ENCODE data around the gene DNAAF3.
"Not testable (repeated sequence)": the region's sequence is repeated elsewhere in the genome, so short reads cannot be mapped to it uniquely, and the experiment has no call there.

The DNAAF3 gene

GRCh38 chr19:55156202-55157063 is 10.0 kb downstream of the DNAAF3 start (continued):
- TF ChIP-seq ZBTB26 (tag by site-specific recombination; optimal IDR thresholded peaks at IDR 0.05) (peak; percentile 17), ZNF529 (tag by site-specific recombination; IDR thresholded peaks at IDR 0.05; ENCODE audit: insufficient replicate concordance) (no peak), KLF9 (tag by site-specific recombination; IDR thresholded peaks at IDR 0.05; ENCODE audit: low read depth) (0 out of 2 replicates have a peak, but pooled peaks have one; percentile 39), ZNF335 (tag by site-specific recombination; conservative IDR thresholded peaks at IDR 0.05) (0 out of 2 replicates have a peak, but pooled peaks have one; percentile 42)

GRCh38 chr19:55155784-55156183 is 10.6 kb downstream of the DNAAF3 start:
- not testable (repeated sequence) for H3K4me3 ChIP-seq (ENCODE audit: low read depth, low read length)

GRCh38 chr19:55153652-55154264 is 12.7 kb downstream of the DNAAF3 start:
- Histone ChIP-seq H3K9me3 (ENCODE audit: control insufficient read depth, insufficient read depth, low read depth, low read length) (no peaks in the 10 kb centered on the region), H3K4me1 (ENCODE audit: control insufficient read depth, insufficient read depth, low read length) (peaks cover 3% of the 10 kb centered on the region), H3K4me3 (ENCODE audit: low read depth, low read length) (no peak overlapping the region), H3K36me3 (ENCODE audit: control insufficient read depth in 2 of 2, insufficient read depth in 1 of 2, low read length in 2 of 2) (no peaks in the 10 kb centered on the region), H3K27ac (ENCODE audit: extremely low read depth, low read depth, low read length) (no peak overlapping the region)
- TF ChIP-seq ZNF514 (tag by site-specific recombination; IDR thresholded peaks at IDR 0.05) (no peak), ZBTB11 (tag by site-specific recombination; conservative IDR thresholded peaks at IDR 0.05; ENCODE audit: low read depth) (peak; percentile 36), ZNF10 (tag by site-specific recombination; IDR thresholded peaks at IDR 0.05) (peak; percentile 81; the same call in 1 of the 2 replicates), ZNF302 (tag by site-specific recombination; IDR thresholded peaks at IDR 0.05; ENCODE audit: low read depth) (no peak)
- ChIA-PET POLR2A (no interaction called here), CTCF (interaction anchor here (1.1 to 1.2 kb wide), 2 partner anchors 12 to 13 kb away, joined by 6 to 8 read pairs; partner anchors contain the start of gene DNAAF3)

More at GRCh38 chr19:55155784-55156183, 10.6 kb downstream of the DNAAF3 start:
- not testable (repeated sequence) for H3K36me3 ChIP-seq (ENCODE audit: control insufficient read depth in 2 of 2, insufficient read depth in 1 of 2, low read length in 2 of 2); H3K27ac ChIP-seq (ENCODE audit: extremely low read depth, low read depth, low read length); H3K9me3 ChIP-seq (ENCODE audit: control insufficient read depth, insufficient read depth, low read depth, low read length); H3K4me1 ChIP-seq (ENCODE audit: control insufficient read depth, insufficient read depth, low read length)
- ChIA-PET POLR2A (interaction anchor here (0.6 to 1.2 kb wide), 3 partner anchors 9 to 15 kb away, joined by 3 to 4 read pairs (median 3); no protein-coding TSS in a partner anchor), CTCF (interaction anchor here (0.8 to 1.2 kb wide), 3 partner anchors 9 to 499 kb away, joined by 3 to 6 read pairs (median 4); no protein-coding TSS in a partner anchor)

- ChIA-PET POLR2A (interaction anchor here (1.5 kb wide), 1 partner anchor 256 kb away, joined by 4 read pairs; the partner anchor contains the start of gene UBE2S), CTCF (interaction anchor here (0.9 to 2.0 kb wide), 5 partner anchors 9 to 271 kb away, joined by 3 to 29 read pairs (median 4); no protein-coding TSS in a partner anchor)
- H3K4me3 ChIP-seq (ENCODE audit: low read depth, low read length), result no peak overlapping the region
- H3K4me1 ChIP-seq (ENCODE audit: control insufficient read depth, insufficient read depth, low read length), result no peaks in the 10 kb centered on the region
- no peaks in the 10 kb centered on the region for H3K36me3 ChIP-seq (ENCODE audit: control insufficient read depth in 2 of 2, insufficient read depth in 1 of 2, low read length in 2 of 2)
- H3K27ac ChIP-seq (ENCODE audit: extremely low read depth, low read depth, low read length), result no peak overlapping the region
- H3K9me3 ChIP-seq (ENCODE audit: control insufficient read depth, insufficient read depth, low read depth, low read length), result no peaks in the 10 kb centered on the region
- TF ChIP-seq ZNF366 (tag by site-specific recombination; conservative IDR thresholded peaks at IDR 0.05), result peak; percentile 88
- TF ChIP-seq ZNF174 (tag by site-specific recombination; IDR thresholded peaks at IDR 0.05), result no peak
- TF ChIP-seq ZFP3 (tag by site-specific recombination; IDR thresholded peaks at IDR 0.05; ENCODE audit: low read depth), result no peak
- no peak for TF ChIP-seq ZNF433 (tag by site-specific recombination; IDR thresholded peaks at IDR 0.05; ENCODE audit: low read depth)
- no peak for TF ChIP-seq GLI2 (tag by site-specific recombination; IDR thresholded peaks at IDR 0.05; ENCODE audit: borderline replicate concordance, low read depth)
- no peak for TF ChIP-seq ZNF501 (tag by site-specific recombination; IDR thresholded peaks at IDR 0.05)
- no peak for TF ChIP-seq ZNF48 (tag by site-specific recombination; IDR thresholded peaks at IDR 0.05)
- TF ChIP-seq ZNF341 (tag by site-specific recombination; IDR thresholded peaks at IDR 0.05; ENCODE audit: low read depth), result no peak
- TF ChIP-seq ZNF248 (tag by site-specific recombination; IDR thresholded peaks at IDR 0.05), result 0 out of 2 replicates have a peak, but pooled peaks have one; percentile 57
- TF ChIP-seq ZBTB11 (tag by site-specific recombination; conservative IDR thresholded peaks at IDR 0.05; ENCODE audit: low read depth), result peak; percentile 98
Measured at GRCh38 chr19:55152017-55152416, 14.4 kb downstream of the DNAAF3 start.

Measured in HEK293 (cell line).